NCI-H82 (cell line): ENCODE results near the gene TBC1D14.
A peak's percentile ranks its signal among the peaks of the same experiment; 100 is the strongest.
"Not testable (repeated sequence)": the region's sequence is repeated elsewhere in the genome, so short reads cannot be mapped to it uniquely, and the experiment has no call there.

Experiments
- DNase-seq: peaks from one replicate; lab custom pipeline; 2025; lab: John Stamatoyannopoulos, UW

TBC1D14 gene

DNA sequence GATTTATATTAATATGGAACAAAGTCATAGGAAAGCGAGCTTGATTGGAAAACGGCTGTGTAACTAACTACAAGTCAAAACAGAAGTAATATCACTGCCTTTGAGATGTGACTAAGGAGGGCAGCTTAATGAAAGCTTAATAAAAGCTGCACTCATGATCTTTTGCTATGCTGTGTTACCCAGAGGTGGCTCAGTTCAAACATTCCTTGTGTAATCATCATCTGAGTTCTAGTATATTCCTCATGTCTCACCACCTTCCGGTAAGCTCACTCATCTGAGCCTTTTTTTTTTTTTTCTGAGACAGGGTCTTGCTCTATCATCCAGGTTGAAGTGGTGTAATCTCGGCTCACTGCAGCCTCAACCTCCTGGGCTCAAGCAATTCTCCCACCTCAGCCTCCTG, 153.2 kb downstream of the TBC1D14 start:
- DNase-seq = no peak

DNA sequence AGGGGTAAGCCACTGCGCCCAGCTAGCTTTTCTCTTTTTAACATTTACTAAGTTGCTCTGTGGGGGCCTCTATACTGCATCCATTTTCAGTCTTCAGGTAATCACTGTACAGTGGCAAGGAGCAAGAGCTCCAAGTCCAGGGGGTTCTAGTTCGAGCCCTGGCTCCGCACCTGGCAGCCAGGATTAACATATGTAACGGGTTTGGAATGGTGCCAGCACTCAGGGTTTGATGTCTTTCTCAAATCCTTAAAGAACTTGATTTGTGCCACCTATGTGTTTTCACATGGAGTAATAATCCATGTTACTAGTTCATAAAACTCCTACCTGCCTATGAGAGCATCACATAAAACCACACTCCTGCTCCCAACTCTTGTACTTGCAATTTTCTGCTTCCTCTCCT, 153.7 kb downstream of the TBC1D14 start:
- peak; percentile 40 for DNase-seq

DNA sequence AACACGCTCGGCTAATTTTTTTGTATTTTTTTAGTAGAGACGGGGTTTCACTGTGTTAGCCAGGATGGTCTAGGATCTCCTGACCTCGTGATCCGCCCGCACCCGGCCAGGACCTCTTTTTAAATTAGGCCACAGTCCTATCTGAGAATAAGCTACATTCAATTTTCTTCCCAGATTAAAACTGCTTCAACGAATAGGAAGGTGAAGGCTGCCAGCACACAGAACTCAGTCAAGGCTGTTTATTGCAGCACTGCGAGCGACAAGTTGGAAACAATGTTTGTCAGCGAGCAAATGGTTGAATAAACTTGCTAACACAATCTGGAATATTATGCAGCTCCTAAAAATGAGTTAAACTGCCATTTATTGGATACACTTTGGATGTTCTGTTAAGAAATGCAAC, 156.4 kb downstream of the TBC1D14 start:
- no peak for DNase-seq

DNA sequence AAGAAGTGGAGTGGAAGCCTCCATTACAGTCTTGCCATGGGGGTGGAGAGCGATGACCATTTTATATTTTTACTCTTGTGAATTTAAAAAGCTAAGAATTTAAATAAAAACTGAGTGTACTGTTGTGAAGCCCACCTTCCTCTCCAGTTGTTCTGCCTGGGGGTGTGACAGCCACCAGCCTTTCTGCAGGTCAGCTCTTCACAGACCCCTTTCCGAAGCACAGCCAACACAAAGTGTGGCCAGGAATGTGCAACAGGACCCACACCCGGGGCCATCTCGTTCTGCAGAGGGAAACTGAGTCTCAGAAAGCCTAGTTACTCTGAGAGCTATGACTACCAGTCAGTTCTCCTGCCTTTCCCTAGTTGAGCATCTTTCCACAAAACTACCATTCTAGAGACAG, 156.9 kb downstream of the TBC1D14 start:
- no peak for DNase-seq

DNA sequence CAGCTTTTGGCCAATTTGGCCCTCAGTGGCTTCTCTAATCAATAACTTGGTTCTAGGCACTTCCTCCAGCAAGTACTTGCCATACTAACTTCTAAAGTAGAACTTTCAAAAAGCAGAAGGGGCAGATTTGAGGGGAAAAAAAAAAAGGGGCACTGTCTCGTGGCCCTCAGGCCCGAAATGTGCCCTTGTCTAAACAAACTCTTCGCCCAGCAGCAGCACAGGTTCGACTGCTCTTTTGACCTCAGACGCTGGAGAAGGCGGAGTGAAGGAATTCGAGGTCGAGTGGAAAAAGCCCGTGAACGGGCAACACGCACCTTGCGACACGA, 157.5 kb downstream of the TBC1D14 start:
- DNase-seq = no peak

DNA sequence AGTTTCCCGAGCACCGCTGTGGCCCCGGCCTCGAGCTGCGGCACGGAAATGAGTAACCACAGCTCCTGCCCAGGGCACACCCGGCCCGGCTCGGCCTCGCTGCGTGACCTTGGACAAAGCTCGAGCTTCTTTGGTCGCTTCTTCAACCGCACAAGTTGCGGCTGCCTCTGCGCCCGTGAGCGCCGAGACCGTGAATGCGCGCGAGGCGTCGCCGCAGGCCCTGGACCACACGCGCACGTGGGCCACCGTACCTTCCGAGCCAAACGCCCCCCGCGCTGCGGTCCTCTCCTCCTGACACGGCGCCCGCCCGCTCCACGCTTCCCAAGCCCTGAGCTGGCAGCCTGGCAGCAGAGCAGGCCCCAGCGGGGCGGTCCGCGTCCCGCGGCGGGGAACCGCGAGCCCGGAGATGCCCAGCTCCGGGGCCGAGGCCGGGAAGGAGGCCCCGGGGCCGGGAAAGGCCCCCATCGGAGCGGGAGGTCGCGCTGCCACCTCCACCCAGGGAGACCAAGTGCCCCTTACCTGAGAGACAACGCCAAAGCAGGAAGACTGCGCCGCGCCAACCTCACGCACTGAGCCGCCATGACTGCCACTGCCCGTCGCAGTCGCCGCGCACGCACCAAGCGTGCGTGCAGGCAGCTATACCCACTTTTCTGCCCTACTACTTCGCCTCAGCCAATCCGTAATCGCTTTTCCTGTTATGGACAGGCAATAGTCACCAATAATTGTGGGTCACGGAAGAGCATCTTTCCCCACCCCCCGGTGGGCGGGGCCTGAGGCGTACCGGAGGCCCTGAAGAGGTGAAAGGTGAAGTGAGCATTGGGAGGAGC, 158.0 kb downstream of the TBC1D14 start, which contains the start of gene GRPEL1:
Gene GRPEL1, minus strand, starts transcription at position 613 of the 827 bp plus-strand sequence. Its CDS starts 32 bp downstream, at position 581.
- peak; percentile 99 for DNase-seq

DNA sequence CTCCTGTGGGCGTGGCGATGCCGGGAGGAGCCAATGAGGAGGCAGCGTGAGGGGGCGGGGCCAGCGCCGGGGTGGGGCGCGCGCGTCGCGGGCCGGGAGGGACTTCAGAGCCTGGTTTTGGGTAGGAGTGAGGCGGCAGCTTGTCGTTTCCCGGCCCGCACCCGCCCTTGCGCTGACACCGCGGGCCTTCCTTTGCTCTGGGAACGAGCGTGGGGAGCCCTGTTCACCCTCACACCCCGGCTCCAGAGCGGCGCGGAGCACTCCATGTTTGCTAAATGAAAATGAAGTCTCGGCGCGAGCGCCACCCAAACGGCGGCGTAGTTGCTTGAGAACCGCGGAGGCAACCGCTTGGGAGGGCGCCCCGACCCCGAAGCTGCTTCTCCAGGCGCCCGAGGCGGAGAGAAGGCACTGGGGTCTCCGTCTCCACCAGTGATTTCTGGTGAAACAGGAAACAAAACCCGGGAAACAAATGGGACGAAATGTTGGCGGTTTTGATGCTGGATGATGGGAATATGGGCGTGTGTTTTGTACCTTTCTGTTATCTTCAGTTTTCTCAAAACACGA, 158.7 kb downstream of the TBC1D14 start:
- no peak for DNase-seq

DNA sequence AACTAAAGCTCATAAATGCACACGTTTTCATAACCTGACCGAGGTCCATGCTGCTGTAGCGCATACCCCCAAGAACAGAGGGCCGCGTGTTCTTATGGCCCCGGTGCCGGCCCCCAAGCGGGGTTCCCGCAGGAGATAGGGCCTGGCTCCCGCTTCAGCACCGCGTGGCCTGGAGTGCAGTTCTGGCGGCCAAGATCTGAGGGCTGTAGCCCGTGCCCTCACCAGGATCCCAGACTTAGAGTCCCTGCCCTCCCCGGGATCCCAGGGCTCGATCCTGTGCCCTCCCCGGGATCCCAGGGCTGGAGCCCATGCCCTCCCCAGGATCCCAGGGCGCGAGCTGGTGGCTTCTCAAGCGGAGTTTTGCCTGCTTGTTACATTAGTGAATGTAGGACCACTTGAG, 159.3 kb downstream of the TBC1D14 start:
- peak; percentile 26 for DNase-seq

DNA sequence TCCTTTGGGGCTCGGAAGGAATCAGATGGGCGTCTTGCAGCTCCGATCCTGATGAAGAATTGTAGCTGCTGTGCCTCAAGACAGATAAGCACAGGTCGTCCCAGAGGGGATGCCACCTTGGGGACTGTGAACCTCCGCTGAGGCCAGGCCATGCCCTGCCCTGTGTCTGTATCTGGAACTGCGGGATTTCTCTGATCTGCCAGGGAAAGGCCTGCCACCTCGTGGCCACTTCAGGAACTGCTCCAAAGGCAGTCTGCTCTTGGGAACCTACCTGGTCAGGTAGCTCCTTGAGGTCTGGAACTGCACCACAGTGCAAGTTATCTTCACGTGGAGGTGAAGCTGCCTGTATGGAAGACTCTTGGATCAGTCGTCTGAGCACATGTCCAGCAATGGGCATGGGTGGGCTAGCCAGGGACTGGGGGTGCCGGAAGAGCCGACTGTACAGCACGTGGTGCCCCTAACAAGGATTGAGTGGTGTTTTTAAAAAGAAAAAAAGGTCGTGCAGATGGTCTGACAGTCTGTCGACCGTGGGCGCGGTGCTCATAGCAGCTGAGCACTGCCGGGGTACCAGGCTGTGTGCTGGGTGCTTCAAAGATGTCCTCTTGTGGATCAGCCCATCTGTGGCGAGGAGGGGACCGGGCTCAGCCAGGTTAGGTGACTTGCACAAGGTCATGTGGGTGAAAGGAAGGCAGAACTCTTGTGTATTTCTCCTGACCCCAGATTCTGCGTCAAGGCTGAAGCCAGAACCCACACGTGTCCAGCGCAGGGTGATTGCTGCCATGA, 161.3 kb downstream of the TBC1D14 start:
- DNase-seq = peak; percentile 83

DNA sequence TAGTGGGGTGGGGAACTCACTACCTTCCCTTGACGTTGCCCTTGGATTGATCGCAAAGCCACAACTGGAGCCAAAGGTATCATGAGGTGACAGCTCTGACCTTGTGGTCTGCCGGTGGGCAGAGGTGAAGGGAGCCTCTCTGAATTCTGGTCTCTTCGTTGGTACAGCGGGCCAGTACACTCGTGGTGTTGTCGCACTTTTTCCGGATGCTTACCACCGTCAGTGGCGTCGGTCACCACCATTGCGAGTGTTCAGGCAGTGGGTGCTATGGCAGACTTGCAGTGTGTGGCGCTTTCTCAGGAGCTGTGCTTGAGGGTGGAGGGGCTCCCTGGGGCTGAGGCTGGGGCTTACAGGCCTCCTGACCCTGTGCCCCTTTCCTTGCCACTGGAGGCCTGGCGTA, 163.4 kb downstream of the TBC1D14 start:
- no peak for DNase-seq

DNA sequence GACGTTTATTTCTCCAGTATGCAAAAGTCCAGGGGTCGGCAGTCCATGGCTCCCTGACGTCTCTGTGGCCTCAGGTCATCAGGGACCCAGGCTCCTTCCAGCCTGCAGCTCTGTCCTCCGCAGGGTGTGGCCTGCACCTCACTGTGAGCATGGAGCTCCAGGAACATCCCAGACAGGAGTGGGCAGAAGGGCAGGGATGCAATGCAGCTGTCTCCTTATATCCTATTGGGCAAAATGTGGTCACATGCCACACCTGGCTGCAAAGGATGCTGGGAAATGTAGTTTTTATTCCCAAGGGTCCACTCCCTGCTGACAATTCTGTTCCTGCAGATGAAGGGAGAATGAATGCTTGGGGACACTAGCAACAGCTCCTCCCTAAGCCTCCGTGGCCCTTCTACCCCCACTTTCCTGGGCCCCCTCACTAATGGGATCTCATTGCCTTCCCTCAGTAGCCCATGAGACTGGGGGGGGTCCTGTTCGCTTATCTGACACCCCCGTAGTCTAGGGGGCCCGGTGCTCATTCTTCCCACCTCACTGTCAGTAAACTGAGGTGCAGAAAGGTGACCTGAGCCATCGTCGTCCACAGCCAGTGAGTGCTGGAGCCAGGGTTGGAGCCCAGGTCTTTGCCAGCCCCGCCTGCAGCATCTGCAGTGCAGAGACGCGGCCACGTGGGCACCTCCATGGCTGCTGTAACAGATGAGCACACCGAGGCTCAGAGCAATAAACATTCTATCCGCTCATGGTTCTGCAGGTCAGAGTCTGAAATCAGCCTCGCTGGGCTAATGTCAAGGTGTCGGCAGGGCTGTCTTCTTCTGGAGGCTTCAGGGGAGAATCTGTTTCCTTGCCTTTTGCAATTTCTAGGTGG, 164.1 kb downstream of the TBC1D14 start:
- DNase-seq = peak; percentile 88

DNA sequence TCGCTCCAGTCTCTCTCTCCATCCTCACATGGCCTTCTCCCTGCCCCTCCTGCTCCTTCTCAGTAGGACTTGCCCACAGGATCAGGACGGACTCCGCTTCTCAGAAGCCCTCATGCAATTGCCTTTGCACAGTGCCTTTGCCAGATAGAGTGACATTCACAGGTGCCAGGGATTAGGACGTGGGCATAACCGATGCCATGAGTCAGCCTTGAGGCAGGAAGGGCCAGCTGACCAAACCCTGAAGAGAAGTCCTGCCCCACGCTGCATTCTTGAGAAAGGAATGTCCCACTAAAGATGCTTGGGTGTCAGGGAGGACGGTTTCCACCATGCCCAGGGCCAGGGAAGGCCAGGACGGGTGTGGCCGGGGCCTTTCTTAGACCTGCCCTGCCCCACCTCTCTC, 164.8 kb downstream of the TBC1D14 start:
- DNase-seq = no peak

DNA sequence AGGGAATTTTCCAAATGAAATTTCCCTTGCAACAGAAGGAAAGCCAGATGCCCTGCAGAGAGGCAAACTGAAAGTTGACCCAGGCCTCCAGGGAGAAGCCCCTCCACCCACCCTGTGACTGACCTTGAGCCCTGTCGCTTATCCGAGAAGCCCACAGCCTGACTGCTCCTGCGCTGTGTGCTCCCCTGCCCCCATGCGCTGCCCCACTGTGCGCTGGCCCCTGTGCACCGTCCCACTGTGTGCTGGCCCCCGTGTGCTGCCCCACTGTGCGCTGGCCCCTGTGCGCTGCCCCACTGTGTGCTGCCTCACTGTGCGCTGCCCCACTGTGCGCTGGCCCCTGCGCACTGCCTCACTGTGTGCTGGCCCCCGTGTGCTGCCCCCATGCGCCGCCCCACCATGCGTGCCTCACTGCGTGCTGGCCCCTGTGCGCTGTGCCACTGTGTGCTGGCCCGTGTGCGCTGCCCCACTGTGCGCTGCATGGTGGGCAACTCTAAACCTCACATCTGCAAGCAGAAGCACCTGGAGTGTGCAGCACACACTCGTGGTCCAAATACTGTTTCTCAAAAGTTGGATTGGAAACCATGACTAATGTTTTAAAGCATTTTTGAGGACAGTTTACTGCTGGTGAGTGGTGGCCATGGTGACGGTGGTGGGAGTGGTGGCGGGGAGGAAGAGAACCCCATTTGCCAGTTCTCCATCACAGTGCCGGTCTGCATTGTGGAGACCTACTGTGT, 166.5 kb downstream of the TBC1D14 start:
- DNase-seq = no peak

DNA sequence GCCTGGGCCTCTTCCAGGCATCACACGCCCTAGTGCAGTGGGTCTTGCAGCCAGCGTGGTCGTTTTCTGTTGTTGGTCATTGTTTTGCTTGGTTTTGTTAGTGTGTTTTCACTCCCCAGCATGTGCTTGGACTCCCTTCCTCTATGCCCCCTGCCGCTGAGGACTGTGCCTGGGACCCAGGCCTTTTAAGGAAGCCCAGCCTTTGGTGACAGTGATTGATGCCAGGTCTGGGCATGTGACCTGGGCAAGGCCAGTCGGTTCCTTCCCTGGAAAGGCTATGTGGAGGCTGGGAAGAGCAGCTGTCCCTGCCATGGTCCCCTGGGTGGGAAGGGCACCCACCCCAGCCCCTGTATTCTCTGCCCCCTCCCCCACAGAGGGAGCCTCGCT, 167.1 kb downstream of the TBC1D14 start:
- DNase-seq = no peak

DNA sequence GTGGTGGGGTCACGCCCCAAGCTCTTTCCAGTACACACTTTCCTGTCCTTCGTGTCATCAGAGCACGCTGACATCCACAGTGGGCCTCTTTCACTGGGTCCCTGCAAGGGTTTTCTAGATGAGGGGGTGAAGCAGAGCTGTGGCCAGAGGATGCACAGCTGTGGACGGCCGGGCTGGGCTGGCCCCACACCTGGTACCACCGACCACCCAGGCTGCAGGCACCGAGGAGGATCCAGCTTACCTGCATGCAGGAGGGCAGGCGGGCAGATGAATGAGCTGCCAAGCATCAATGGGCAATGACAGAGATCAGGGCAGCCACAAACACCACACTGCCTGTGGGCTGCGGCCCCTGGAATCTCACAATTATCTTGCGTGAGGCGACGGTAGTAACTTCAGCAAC, 167.7 kb downstream of the TBC1D14 start:
- DNase-seq = no peak

DNA sequence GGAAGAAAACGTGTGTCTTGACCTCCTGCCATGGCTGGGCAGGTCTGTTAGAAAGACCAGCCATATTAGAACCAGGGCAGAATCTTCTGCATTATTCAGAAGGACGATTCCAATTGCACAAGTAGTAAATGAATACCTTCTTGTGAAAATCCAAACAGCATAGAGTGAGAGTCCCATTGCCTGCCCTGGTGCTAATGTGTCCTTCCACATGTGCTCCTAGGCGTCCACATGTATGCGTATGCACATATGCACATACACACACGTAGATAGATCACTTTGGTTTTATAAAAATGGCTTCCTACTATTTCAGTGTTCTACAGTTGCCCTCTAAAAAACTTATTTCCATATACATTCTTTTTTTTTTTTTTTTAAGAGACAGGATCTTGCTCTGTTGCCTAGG, 168.4 kb downstream of the TBC1D14 start:
- no peak for DNase-seq

DNA sequence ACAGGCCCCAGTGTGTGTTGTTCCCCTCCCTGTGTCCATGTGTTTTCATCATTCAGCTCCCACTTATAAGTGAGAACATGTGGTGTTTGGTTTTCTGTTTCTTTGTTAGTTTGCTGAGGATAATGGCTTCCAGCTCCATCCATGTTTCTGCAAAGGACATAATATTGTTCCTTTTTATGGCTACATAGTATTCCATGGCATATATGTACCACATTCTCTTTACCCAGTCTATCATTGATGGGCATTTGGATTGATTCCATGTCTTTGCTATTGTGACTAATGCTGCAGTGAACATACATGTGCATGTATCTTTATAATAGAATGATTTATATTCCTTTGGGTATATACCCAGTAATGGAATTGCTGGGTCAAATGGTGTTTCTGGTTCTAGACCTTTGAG, 169.9 kb downstream of the TBC1D14 start:
- DNase-seq = not testable (repeated sequence)

DNA sequence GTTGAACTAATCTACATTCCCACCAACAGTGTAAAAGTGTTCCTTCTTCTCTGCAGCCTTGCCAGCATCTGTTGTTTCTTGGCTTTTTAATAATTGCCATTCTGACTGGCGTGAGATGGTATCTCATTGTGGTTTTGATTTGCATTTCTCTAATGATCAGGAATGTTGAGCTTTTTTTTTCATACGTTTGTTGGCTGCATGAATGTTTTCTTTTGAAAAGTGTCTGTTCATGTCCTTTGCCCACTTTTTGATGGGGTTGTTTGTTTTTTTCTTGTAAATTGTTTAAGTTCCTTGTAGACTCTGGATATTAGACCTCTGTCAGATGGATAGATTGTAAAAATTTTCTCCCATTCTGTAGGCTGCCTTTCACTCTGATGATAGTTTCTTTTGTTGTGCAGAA, 170.3 kb downstream of the TBC1D14 start:
- not testable (repeated sequence) for DNase-seq
